WERI-Rb-1 (cell line): ENCODE results near the gene TSPEAR.
A peak's percentile ranks its signal among the peaks of the same experiment; 100 is the strongest.

Source experiments
- DNase-seq: peaks from one replicate; pipeline ENCODE4 v3.0.0-alpha.2; 2020
- H3K27ac ChIP-seq: fragments of 250-450 bp; sonication (Bioruptor Pico); 2 replicates; pipeline ENCODE4 v1.5.1; 2020; ENCODE audit warnings: mild to moderate bottlenecking, moderate library complexity
- H3K27me3 ChIP-seq: fragments of 250-450 bp; sonication (Bioruptor Pico); 2 replicates; pipeline ENCODE4 v1.5.1; 2021; ENCODE audit warnings: mild to moderate bottlenecking, low read depth, moderate library complexity; ENCODE audit not compliant: insufficient read depth, severe bottlenecking
- H3K36me3 ChIP-seq: fragments of 250-450 bp; sonication (Bioruptor Pico); 2 replicates; pipeline ENCODE4 v1.5.1; 2020; ENCODE audit warnings: mild to moderate bottlenecking, moderate library complexity
- H3K4me3 ChIP-seq: 2 replicates; pipeline ENCODE4 v1.5.1; 2011; ENCODE audit warnings: low read depth, mild to moderate bottlenecking, control low read depth, low read length
- H3K9me3 ChIP-seq: fragments of 250-450 bp; sonication (Bioruptor Pico); 2 replicates; pipeline ENCODE4 v1.5.1; 2021; ENCODE audit warnings: mild to moderate bottlenecking, moderate library complexity; ENCODE audit not compliant: severe bottlenecking
- CTCF ChIP-seq: IDR thresholded peaks from 2 replicates; pipeline ENCODE4 v1.5.1; 2011; ENCODE audit warnings: low read depth, mild to moderate bottlenecking, control low read depth, inconsistent platforms, low read length

TSPEAR gene

GRCh38 chr21:44494418-44494817 lies 217.0 kb downstream of the TSPEAR start:
- H3K27me3 ChIP-seq: no peaks in the 10 kb centered on the region

GRCh38 chr21:44492567-44493385 lies 218.6 kb downstream of the TSPEAR start:
- Histone ChIP-seq H3K27me3 (no peaks in the 10 kb centered on the region), H3K36me3 (no peaks in the 10 kb centered on the region), H3K27ac (no peak overlapping the region), H3K9me3 (peaks cover 35% of the 10 kb centered on the region), H3K4me3 (no peak overlapping the region)
- TF ChIP-seq CTCF: no peak
- no peak for DNase-seq

More at GRCh38 chr21:44494418-44494817, 217.0 kb downstream of the TSPEAR start:
- Histone ChIP-seq H3K36me3 (no peaks in the 10 kb centered on the region), H3K9me3 (peaks cover 25% of the 10 kb centered on the region), H3K4me3 (no peak overlapping the region), H3K27ac (no peak overlapping the region)
- no peak for DNase-seq
- TF ChIP-seq CTCF: no peak

GRCh38 chr21:44490816-44491215 lies 220.6 kb downstream of the TSPEAR start:
- Histone ChIP-seq H3K27me3 (no peaks in the 10 kb centered on the region), H3K27ac (no peak overlapping the region), H3K36me3 (no peaks in the 10 kb centered on the region), H3K9me3 (peaks cover 39% of the 10 kb centered on the region), H3K4me3 (no peak overlapping the region)
- DNase-seq: no peak
- no peak for TF ChIP-seq CTCF

GRCh38 chr21:44490405-44490804 lies 221.0 kb downstream of the TSPEAR start:
- no peak for TF ChIP-seq CTCF
- H3K27ac ChIP-seq: no peak overlapping the region
- H3K36me3 ChIP-seq: no peaks in the 10 kb centered on the region
- H3K9me3 ChIP-seq: peaks cover 39% of the 10 kb centered on the region
- no peaks in the 10 kb centered on the region for H3K27me3 ChIP-seq
- no peak overlapping the region for H3K4me3 ChIP-seq
- DNase-seq: no peak

GRCh38 chr21:44489962-44490361 lies 221.4 kb downstream of the TSPEAR start:
- H3K4me3 ChIP-seq: no peak overlapping the region
- peaks cover 39% of the 10 kb centered on the region for H3K9me3 ChIP-seq
- peak; percentile 60 for TF ChIP-seq CTCF
- DNase-seq: no peak
- no peak overlapping the region for H3K27ac ChIP-seq
- H3K36me3 ChIP-seq: no peaks in the 10 kb centered on the region
- H3K27me3 ChIP-seq: no peaks in the 10 kb centered on the region

- H3K4me3 ChIP-seq: no peak overlapping the region
- no peaks in the 10 kb centered on the region for H3K27me3 ChIP-seq
- peaks cover 29% of the 10 kb centered on the region for H3K9me3 ChIP-seq
- no peak overlapping the region for H3K27ac ChIP-seq
- DNase-seq: peak; percentile 56
- H3K36me3 ChIP-seq: no peaks in the 10 kb centered on the region
- TF ChIP-seq CTCF: peak; percentile 65
These were observed 223.5 kb downstream of the TSPEAR start for GRCh38 chr21:44487831-44488230.
